Measurements from ENCODE around the gene GPC3. TPM values are rescaled to one million over a fixed set of nuclear protein-coding genes. Genes with fewer than 3 reads are reported as not detected.

GPC3 gene
- total and polyA plus RNA-seq, 2 of the 4 experiments (the other 2 are of a cell fraction) = not detected

DNA sequence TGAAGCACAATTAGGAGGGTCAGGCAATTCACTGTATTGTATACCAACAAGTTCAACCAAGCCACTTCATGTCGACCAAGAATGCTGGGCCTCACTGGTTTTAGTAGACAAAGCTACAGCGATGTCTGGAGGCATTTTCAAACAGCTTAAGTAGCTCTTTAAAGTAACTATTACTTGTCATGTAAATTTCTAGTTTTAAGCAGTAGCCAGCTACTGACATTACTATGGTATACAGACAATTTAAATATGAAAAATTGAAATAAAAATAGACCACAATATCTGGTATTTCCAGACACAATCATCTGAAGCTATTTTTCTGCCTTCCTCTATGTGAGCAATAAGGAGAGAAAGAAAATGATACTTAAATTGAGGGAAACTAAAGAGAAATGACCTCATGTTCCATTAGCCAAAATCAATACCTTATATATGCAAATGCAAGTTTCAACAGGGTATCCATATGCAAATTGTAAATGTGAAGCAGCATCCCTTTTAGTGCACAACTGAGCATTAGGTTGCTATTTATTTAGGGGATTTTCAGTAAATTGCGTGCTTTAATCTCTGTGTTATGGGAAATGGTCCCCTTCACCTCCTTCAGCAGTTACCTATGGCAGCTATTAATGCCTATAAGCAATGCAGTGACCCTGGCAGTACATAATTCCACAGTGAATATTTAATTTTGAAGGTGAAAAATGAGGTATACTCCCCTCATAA lies 119.5 kb downstream of the GPC3 start:
- Histone ChIP-seq H2BK15ac (ENCODE audit: low read depth, low read length) (no peak overlapping the region), H3K9me3 (ENCODE audit: control insufficient read depth, insufficient read depth, low read length) (no peaks in the 10 kb centered on the region), H3K23ac (ENCODE audit: low read depth, low read length) (no peak overlapping the region), H2BK120ac (ENCODE audit: low read depth, low read length) (no peak overlapping the region), H3K27me3 (ENCODE audit: control insufficient read depth, insufficient read depth, low read length) (no peaks in the 10 kb centered on the region; the same call in 1 of the 2 replicates), H2AFZ (replicated peaks; ENCODE audit: low read length, poor library complexity) (no peak overlapping the region), H4K5ac (ENCODE audit: low read depth, low read length) (no peak overlapping the region), H3K9ac (ENCODE audit: low read depth, low read length) (no peak overlapping the region), H3K18ac (ENCODE audit: low read depth, low read length) (no peak overlapping the region), H3K27ac (ENCODE audit: insufficient read depth, low read length) (no peak overlapping the region), H3K9me1 (ENCODE audit: insufficient read depth, low read length) (no peaks in the 10 kb centered on the region), H4K91ac (ENCODE audit: insufficient read depth, low read depth, low read length) (no peak overlapping the region), H3K36me3 (ENCODE audit: control insufficient read depth, insufficient read depth, low read length) (no peaks in the 10 kb centered on the region), H2AK9ac (replicated peaks; ENCODE audit: low read depth, low read length, poor library complexity) (no peak overlapping the region), H2AK5ac (ENCODE audit: low read depth, low read length) (no peak overlapping the region), H4K8ac (ENCODE audit: low read depth in 2 of 2, low read length in 2 of 2) (no peak overlapping the region), H3K14ac (replicated peaks; ENCODE audit: low read depth, low read length) (no peak overlapping the region), H3K4ac (ENCODE audit: low read depth, low read length) (no peak overlapping the region), H2BK5ac (ENCODE audit: low read depth, low read length, poor library complexity, severe bottlenecking) (no peak overlapping the region), H3K4me1 (ENCODE audit: control insufficient read depth, insufficient read depth, low read length) (no peaks in the 10 kb centered on the region), H3K4me3 (ENCODE audit: insufficient read depth, low read depth, low read length) (no peak overlapping the region), H3K4me2 (ENCODE audit: low read depth, low read length) (no peak overlapping the region), H3K79me1 (ENCODE audit: low read depth in 1 of 2, low read length in 2 of 2) (no peaks in the 10 kb centered on the region), H4K20me1 (ENCODE audit: insufficient read depth, low read length) (no peaks in the 10 kb centered on the region), H3K56ac (ENCODE audit: extremely low read depth, insufficient read depth, low read length) (no peak overlapping the region), H2BK20ac (ENCODE audit: low read depth, low read length) (no peak overlapping the region)
- dilution Hi-C loops (cut with HindIII; ENCODE audit: low sequenced_read_pairs, unreplicated experiment) (no loop called here), intact Hi-C loops (cut with micrococcal nuclease) (no loop called here), in situ Hi-C loops (cut with MboI; ENCODE audit: low sequenced_read_pairs) (no loop called here)
- ChIA-PET POLR2A (ENCODE audit: unreplicated experiment) (interaction anchor here (0.6 kb wide), 1 partner anchor 378 kb away, joined by 3 read pairs; no protein-coding TSS in a partner anchor), CTCF (interaction anchor here (1.2 kb wide), 1 partner anchor 9 kb away, joined by 4 read pairs; no protein-coding TSS in a partner anchor)
- TF ChIP-seq, protein P1, sequence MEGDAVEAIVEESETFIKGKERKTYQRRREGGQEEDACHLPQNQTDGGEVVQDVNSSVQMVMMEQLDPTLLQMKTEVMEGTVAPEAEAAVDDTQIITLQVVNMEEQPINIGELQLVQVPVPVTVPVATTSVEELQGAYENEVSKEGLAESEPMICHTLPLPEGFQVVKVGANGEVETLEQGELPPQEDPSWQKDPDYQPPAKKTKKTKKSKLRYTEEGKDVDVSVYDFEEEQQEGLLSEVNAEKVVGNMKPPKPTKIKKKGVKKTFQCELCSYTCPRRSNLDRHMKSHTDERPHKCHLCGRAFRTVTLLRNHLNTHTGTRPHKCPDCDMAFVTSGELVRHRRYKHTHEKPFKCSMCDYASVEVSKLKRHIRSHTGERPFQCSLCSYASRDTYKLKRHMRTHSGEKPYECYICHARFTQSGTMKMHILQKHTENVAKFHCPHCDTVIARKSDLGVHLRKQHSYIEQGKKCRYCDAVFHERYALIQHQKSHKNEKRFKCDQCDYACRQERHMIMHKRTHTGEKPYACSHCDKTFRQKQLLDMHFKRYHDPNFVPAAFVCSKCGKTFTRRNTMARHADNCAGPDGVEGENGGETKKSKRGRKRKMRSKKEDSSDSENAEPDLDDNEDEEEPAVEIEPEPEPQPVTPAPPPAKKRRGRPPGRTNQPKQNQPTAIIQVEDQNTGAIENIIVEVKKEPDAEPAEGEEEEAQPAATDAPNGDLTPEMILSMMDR (conservative IDR thresholded peaks at IDR 0.05; ENCODE audit: low read depth, low read length) = no peak
- TF ChIP-seq RFX5 (IDR thresholded peaks at IDR 0.05; ENCODE audit: low read depth, low read length) (no peak), POLR2A (IDR thresholded peaks at IDR 0.05; ENCODE audit: low read depth, low read length) (no peak), NFE2L2 (IDR thresholded peaks at IDR 0.05; ENCODE audit: low read depth, low read length) (no peak), FOS (IDR thresholded peaks at IDR 0.05; ENCODE audit: low read depth, low read length) (no peak), CHD1 (IDR thresholded peaks at IDR 0.05; ENCODE audit: low read depth, low read length) (no peak), RAD21 (IDR thresholded peaks at IDR 0.05; ENCODE audit: low read length) (no peak), MXI1 (IDR thresholded peaks at IDR 0.05; ENCODE audit: borderline replicate concordance, low read depth, low read length) (no peak), MAFK (IDR thresholded peaks at IDR 0.05; ENCODE audit: low read depth, low read length) (no peak), RCOR1 (IDR thresholded peaks at IDR 0.05; ENCODE audit: insufficient replicate concordance, low read length) (no peak), MAZ (IDR thresholded peaks at IDR 0.05; ENCODE audit: borderline replicate concordance, low read depth, low read length) (no peak)
- TF ChIP-seq, protein P2, sequence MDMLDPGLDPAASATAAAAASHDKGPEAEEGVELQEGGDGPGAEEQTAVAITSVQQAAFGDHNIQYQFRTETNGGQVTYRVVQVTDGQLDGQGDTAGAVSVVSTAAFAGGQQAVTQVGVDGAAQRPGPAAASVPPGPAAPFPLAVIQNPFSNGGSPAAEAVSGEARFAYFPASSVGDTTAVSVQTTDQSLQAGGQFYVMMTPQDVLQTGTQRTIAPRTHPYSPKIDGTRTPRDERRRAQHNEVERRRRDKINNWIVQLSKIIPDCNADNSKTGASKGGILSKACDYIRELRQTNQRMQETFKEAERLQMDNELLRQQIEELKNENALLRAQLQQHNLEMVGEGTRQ (IDR thresholded peaks at IDR 0.05; ENCODE audit: low read depth, low read length) = no peak
- TF ChIP-seq, protein P3, sequence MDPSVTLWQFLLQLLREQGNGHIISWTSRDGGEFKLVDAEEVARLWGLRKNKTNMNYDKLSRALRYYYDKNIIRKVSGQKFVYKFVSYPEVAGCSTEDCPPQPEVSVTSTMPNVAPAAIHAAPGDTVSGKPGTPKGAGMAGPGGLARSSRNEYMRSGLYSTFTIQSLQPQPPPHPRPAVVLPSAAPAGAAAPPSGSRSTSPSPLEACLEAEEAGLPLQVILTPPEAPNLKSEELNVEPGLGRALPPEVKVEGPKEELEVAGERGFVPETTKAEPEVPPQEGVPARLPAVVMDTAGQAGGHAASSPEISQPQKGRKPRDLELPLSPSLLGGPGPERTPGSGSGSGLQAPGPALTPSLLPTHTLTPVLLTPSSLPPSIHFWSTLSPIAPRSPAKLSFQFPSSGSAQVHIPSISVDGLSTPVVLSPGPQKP (IDR thresholded peaks at IDR 0.05; ENCODE audit: borderline replicate concordance, low read depth, low read length) = no peak
- DNase-seq (no peak), ATAC-seq (ENCODE audit: low read depth) (no peak)
- no TSS peak for BruUV-seq (replicated peaks)
- no CpG with 5 or more reads among the region's 3 CpGs for WGBS, 2 experiments (ENCODE audit: extremely low coverage in 2 of 2, insufficient read length in 1 of 2)

Measured in IMR-90 (cell line).